ENCODE results near the gene MORN5.

Gene MORN5

GRCh38 chr9:122164286-122164685 lies 4.6 kb downstream of the MORN5 start:
- no peak for DNase-seq (ENCODE audit: low read depth)
- no peak overlapping the region for H3K4me3 ChIP-seq (ENCODE audit: low read length)
- TF ChIP-seq CTCF (IDR thresholded peaks at IDR 0.05; ENCODE audit: insufficient read depth, low read depth, low read length, missing control alignments): no peak

- DNase-seq (ENCODE audit: low read depth): no peak
- no peak for TF ChIP-seq CTCF (IDR thresholded peaks at IDR 0.05; ENCODE audit: insufficient read depth, low read depth, low read length, missing control alignments)
- no peak overlapping the region for H3K4me3 ChIP-seq (ENCODE audit: low read length)
Observed at GRCh38 chr9:122168356-122168755, 8.6 kb downstream of the MORN5 start.

- DNase-seq (ENCODE audit: low read depth): no peak
- H3K4me3 ChIP-seq (ENCODE audit: low read length): no peak overlapping the region
- no peak for TF ChIP-seq CTCF (IDR thresholded peaks at IDR 0.05; ENCODE audit: insufficient read depth, low read depth, low read length, missing control alignments)
Observed at GRCh38 chr9:122172131-122172530, 12.4 kb downstream of the MORN5 start.

GRCh38 chr9:122173670-122174069 lies 14.0 kb downstream of the MORN5 start:
- DNase-seq (ENCODE audit: low read depth): no peak

GRCh38 chr9:122176916-122177315 lies 17.2 kb downstream of the MORN5 start:
- H3K4me3 ChIP-seq (ENCODE audit: low read length): no peak overlapping the region
- no peak for DNase-seq (ENCODE audit: low read depth)
- TF ChIP-seq CTCF (IDR thresholded peaks at IDR 0.05; ENCODE audit: insufficient read depth, low read depth, low read length, missing control alignments): no peak

More at GRCh38 chr9:122173670-122174069, 14.0 kb downstream of the MORN5 start:
- H3K4me3 ChIP-seq (ENCODE audit: low read length): no peak overlapping the region
- no peak for TF ChIP-seq CTCF (IDR thresholded peaks at IDR 0.05; ENCODE audit: insufficient read depth, low read depth, low read length, missing control alignments)

GRCh38 chr9:122179054-122179689 lies 19.5 kb downstream of the MORN5 start:
- no peak for TF ChIP-seq CTCF (IDR thresholded peaks at IDR 0.05; ENCODE audit: insufficient read depth, low read depth, low read length, missing control alignments)
- no peak for DNase-seq (ENCODE audit: low read depth)
- H3K4me3 ChIP-seq (ENCODE audit: low read length): no peak overlapping the region

- no peak overlapping the region for H3K4me3 ChIP-seq (ENCODE audit: low read length)
- no peak for DNase-seq (ENCODE audit: low read depth)
- TF ChIP-seq CTCF (IDR thresholded peaks at IDR 0.05; ENCODE audit: insufficient read depth, low read depth, low read length, missing control alignments): no peak
Observed at GRCh38 chr9:122179690-122180074, 20.0 kb downstream of the MORN5 start.
